Caco-2 (cell line): ENCODE measurements around the gene TOM1. TPM values are rescaled to one million over a fixed set of nuclear protein-coding genes. Genes with fewer than 3 reads are reported as not detected.

ENCODE experiments used
- BruUV-seq: library from RNA; stranded (reverse); fragments of 400-500 nt; replicated peaks from 2 replicates; lab custom pipeline; 2021; lab: Mats Ljungman, UMichigan
- CTCF ChIA-PET: fragments of 300-600 bp; sonication (Branson Sonifier 250); formaldehyde crosslinking; loops from one replicate; lab custom pipeline; 2022; ENCODE audit warnings: antibody characterized with exemption; lab: Charles Lee
- POLR2A ChIA-PET: fragments of 300-600 bp; sonication (Branson Sonifier 250); formaldehyde crosslinking; loops from one replicate; lab custom pipeline; 2022; ENCODE audit warnings: antibody characterized with exemption; lab: Charles Lee
- DNase-seq, 2 experiments: peaks; one replicate each; pipeline versions ENCODE4 v3.0.0 to v3.0.0-alpha.2; 2020 to 2022
- H3K27me3 ChIP-seq: replicated peaks from 2 replicates; pipeline ENCODE4 v1.6.0; 2011; ENCODE audit warnings: low read length; ENCODE audit not compliant: control insufficient read depth, insufficient read depth
- H3K36me3 ChIP-seq: 2 replicates; pipeline ENCODE4 v1.5.1; 2011; ENCODE audit warnings: low read length; ENCODE audit not compliant: control insufficient read depth, insufficient read depth
- H3K4me1 ChIP-seq: fragments of 250-450 bp; sonication (Bioruptor Pico); 2 replicates; pipeline ENCODE4 v1.5.1; 2020; ENCODE audit warnings: mild to moderate bottlenecking
- H3K4me3 ChIP-seq: 2 replicates; pipeline ENCODE4 v1.5.1; 2011; ENCODE audit warnings: low read depth, mild to moderate bottlenecking, control low read depth, low read length
- H3K9me3 ChIP-seq: fragments of 250-450 bp; sonication (Bioruptor Pico); 2 replicates; pipeline ENCODE4 v1.5.1; 2020; ENCODE audit warnings: mild to moderate bottlenecking, moderate library complexity
- H3K27ac Mint-ChIP-seq: one replicate; pipeline ENCODE4 v1.8.0; 2022; ENCODE audit warnings: mixed read lengths; ENCODE audit not compliant: unreplicated experiment
- H3K27me3 Mint-ChIP-seq: one replicate; pipeline ENCODE4 v1.8.0; 2022; ENCODE audit warnings: mixed read lengths; ENCODE audit not compliant: insufficient read depth, unreplicated experiment
- H3K36me3 Mint-ChIP-seq: one replicate; pipeline ENCODE4 v1.8.0; 2022; ENCODE audit warnings: mild to moderate bottlenecking, mixed read lengths; ENCODE audit not compliant: insufficient read depth, unreplicated experiment
- H3K4me1 Mint-ChIP-seq: one replicate; pipeline ENCODE4 v1.8.0; 2022; ENCODE audit warnings: low read depth, mixed read lengths; ENCODE audit not compliant: unreplicated experiment
- H3K4me3 Mint-ChIP-seq: one replicate; pipeline ENCODE4 v1.8.0; 2022; ENCODE audit warnings: mild to moderate bottlenecking, moderate library complexity, mixed read lengths; ENCODE audit not compliant: unreplicated experiment
- H3K9me3 Mint-ChIP-seq: one replicate; pipeline ENCODE4 v1.8.0; 2022; ENCODE audit warnings: mixed read lengths; ENCODE audit not compliant: unreplicated experiment
- intact Hi-C: fragments of 100-400 bp; cut with micrococcal nuclease; formaldehyde crosslinking; loops from one replicate; pipeline ENCODE4 v1.10.0; 2022; ENCODE audit not compliant: unreplicated experiment
- total RNA-seq: library from RNA; stranded (reverse); gene quantifications from 2 replicates; pipeline ENCODE4 v1.2.3, GENCODE V29; 2022
- TF ChIP-seq, protein P1 (sequence below), 2 experiments: fragments of 200-600 bp in 1 of 2; IDR thresholded peaks; 1 replicate in 1 of 2; 2 replicates in 1 of 2; pipeline versions ENCODE4 v1.5.1 to v1.8.0; 2011 to 2022; ENCODE audit warnings: antibody characterized with exemption in 1 of 2, control low read depth in 1 of 2, inconsistent platforms in 1 of 2, low read depth in 1 of 2, low read length in 1 of 2, mild to moderate bottlenecking in 1 of 2, moderate library complexity in 1 of 2; ENCODE audit not compliant: insufficient read depth in 1 of 2, severe bottlenecking in 1 of 2, unreplicated experiment in 1 of 2

TOM1 gene
- total RNA-seq, 1 experiment from 2014 or later, result 47.4 TPM

DNA sequence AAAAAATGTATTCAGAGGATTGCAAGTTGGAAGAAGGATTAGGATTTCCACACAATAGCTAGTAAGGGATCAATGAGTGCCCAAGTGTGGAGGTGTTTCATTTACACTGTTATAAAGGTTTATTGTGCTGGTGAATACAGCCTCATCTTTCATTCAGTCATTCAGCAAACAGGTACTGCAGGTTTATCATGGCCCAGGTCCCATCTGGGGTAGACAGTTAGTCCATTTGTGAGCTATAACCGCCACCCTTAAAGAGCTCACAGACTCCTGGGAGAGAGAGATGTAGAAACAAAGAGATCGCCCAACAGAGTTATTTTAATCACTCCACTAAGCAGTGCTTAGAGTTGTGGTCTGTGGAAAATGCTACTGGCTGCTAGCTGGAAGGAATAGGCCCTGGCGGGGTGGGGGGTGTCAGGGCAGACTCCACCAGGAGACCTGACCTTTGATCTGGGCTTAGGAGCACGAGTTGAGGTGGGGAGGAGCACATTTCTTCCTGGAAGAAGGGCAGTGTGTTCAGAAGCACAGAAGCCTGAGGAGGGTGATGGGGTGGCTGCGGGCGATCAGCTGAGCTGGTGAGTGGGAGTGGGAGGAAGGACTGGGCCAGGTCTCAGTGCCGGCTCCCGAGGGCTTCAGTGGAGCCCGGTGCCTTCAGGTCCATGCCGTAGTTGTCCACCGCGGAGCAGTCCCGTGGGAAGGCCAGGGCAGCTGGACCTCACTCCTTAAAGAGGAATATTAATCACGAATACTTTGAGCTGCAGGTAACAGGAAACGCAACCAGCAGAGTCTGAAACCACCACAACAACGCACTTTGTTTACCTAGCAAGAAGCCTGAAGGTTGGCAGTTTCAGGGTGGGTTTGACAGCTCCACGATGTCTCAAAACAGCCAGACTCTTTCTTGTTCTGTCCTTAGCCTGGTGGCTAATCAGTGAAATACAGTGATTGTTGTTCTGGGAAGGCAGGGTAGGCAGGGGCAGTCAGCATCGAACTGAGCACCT, 11.2 kb downstream of the TOM1 start:
- peak overlapping the region; percentile 45 for H3K4me3 Mint-ChIP-seq
- intact Hi-C loops, result no loop called here

DNA sequence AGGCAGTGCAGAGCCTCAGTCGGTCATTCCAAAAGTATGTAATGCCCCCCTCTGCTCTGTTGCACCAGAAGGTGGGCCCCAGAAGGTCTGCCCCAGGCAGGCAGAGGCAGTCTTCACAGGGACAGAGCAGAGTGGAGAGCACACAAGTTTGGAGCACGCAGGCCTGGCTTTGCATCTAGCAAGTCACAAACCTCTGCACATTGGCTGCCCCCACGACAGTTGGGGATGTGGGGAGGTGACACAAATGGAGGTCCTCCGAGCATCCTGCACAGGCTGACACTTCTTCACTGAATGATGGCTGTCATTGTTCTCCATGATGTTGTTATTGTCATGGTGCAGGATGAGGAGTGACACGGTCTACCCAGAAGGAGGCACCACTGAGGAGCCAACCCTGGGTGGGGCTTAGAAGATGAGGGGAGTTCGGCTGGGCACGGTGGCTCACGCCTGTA, 11.9 kb downstream of the TOM1 start:
- peak overlapping the region; percentile 40 for H3K27ac Mint-ChIP-seq
- no peaks in the 10 kb centered on the region for H3K9me3 Mint-ChIP-seq
- CTCF ChIA-PET, result no interaction called here
- POLR2A ChIA-PET, result interaction anchor here (1.2 to 1.5 kb wide), 2 partner anchors 10 to 12 kb away, joined by 4 to 13 read pairs; partner anchors contain the start of gene TOM1
- TF ChIP-seq, protein P1, sequence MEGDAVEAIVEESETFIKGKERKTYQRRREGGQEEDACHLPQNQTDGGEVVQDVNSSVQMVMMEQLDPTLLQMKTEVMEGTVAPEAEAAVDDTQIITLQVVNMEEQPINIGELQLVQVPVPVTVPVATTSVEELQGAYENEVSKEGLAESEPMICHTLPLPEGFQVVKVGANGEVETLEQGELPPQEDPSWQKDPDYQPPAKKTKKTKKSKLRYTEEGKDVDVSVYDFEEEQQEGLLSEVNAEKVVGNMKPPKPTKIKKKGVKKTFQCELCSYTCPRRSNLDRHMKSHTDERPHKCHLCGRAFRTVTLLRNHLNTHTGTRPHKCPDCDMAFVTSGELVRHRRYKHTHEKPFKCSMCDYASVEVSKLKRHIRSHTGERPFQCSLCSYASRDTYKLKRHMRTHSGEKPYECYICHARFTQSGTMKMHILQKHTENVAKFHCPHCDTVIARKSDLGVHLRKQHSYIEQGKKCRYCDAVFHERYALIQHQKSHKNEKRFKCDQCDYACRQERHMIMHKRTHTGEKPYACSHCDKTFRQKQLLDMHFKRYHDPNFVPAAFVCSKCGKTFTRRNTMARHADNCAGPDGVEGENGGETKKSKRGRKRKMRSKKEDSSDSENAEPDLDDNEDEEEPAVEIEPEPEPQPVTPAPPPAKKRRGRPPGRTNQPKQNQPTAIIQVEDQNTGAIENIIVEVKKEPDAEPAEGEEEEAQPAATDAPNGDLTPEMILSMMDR (IDR thresholded peaks at IDR 0.05; ENCODE audit: insufficient read depth in 1 of 2, low read depth in 1 of 2, low read length in 1 of 2, severe bottlenecking in 1 of 2, unreplicated experiment in 1 of 2), result no peak
- peaks cover 30% of the 10 kb centered on the region for H3K4me1 ChIP-seq
- intact Hi-C loops, result no loop called here
- no peaks in the 10 kb centered on the region; the same call in 1 of the 2 replicates for H3K36me3 ChIP-seq
- no peak overlapping the region for H3K4me3 Mint-ChIP-seq
- H3K4me3 ChIP-seq, result no peak overlapping the region
- DNase-seq, result peak in 1 of 2 experiments; percentile 21
- H3K36me3 Mint-ChIP-seq, result peaks cover 5% of the 10 kb centered on the region
- H3K27me3 ChIP-seq, result no peaks in the 10 kb centered on the region
- H3K27me3 Mint-ChIP-seq, result no peaks in the 10 kb centered on the region
- H3K4me1 Mint-ChIP-seq, result peaks cover 19% of the 10 kb centered on the region
- no peaks in the 10 kb centered on the region for H3K9me3 ChIP-seq
- BruUV-seq, result no TSS peak

More for the DNA sequence above, 11.2 kb downstream of the TOM1 start:
- ChIA-PET POLR2A (interaction anchor here (0.5 to 1.5 kb wide), 4 partner anchors 9 to 205 kb away, joined by 3 to 13 read pairs (median 4); partner anchors contain the start of gene TOM1), CTCF (interaction anchor here (0.6 to 1.5 kb wide), 3 partner anchors 11 to 367 kb away, joined by 3 to 9 read pairs (median 5); partner anchors contain the start of gene TOM1)
- Mint-ChIP-seq H3K9me3 (no peaks in the 10 kb centered on the region), H3K36me3 (peaks cover 5% of the 10 kb centered on the region), H3K27ac (peak overlapping the region; percentile 40), H3K4me1 (peaks cover 19% of the 10 kb centered on the region), H3K27me3 (no peaks in the 10 kb centered on the region)
- no peaks in the 10 kb centered on the region for H3K27me3 ChIP-seq
- H3K36me3 ChIP-seq, result no peaks in the 10 kb centered on the region
- peak; percentile 42 to 58 for DNase-seq
- TF ChIP-seq, protein P1 (IDR thresholded peaks at IDR 0.05; ENCODE audit: insufficient read depth in 1 of 2, low read depth in 1 of 2, low read length in 1 of 2, severe bottlenecking in 1 of 2, unreplicated experiment in 1 of 2), result no peak
- H3K9me3 ChIP-seq, result no peaks in the 10 kb centered on the region
- peaks cover 30% of the 10 kb centered on the region for H3K4me1 ChIP-seq
- H3K4me3 ChIP-seq, result peak overlapping the region; percentile 17
- no TSS peak for BruUV-seq
